Keratinocyte (primary cell): ENCODE results near the gene CILP. TPM values are rescaled to one million over a fixed set of nuclear protein-coding genes. Genes with fewer than 3 reads are reported as not detected.

Experiments
- DNase-seq: peaks from one replicate; pipeline ENCODE4 v3.0.0-alpha.2; 2011; ENCODE audit warnings: low read depth, missing footprints, low spot score
- FAIRE-seq: peaks from 2 replicates; lab custom pipeline; 2011; peaks lifted over from hg19 to GRCh38; lab: Jason Lieb, UNC
- H2AFZ ChIP-seq: 2 replicates; pipeline ENCODE4 v1.6.0; 2012; ENCODE audit warnings: low read length, control low read depth, inconsistent platforms; ENCODE audit not compliant: control insufficient read depth
- H3K27ac ChIP-seq: 2 replicates; pipeline ENCODE4 v1.5.1; 2011; ENCODE audit warnings: low read length; ENCODE audit not compliant: control insufficient read depth, insufficient read depth
- H3K27me3 ChIP-seq: 3 replicates; pipeline ENCODE4 v1.6.0; 2011; ENCODE audit warnings: low read length; ENCODE audit not compliant: control insufficient read depth, insufficient read depth; ENCODE audit errors: extremely low read depth
- H3K36me3 ChIP-seq, 2 experiments: 2 replicates in 1 of 2; 3 replicates in 1 of 2; pipeline ENCODE4 v1.5.1; 2011; ENCODE audit warnings: low read length in 2 of 2, mild to moderate bottlenecking in 1 of 2; ENCODE audit not compliant: control insufficient read depth in 2 of 2, insufficient read depth in 2 of 2; ENCODE audit errors: extremely low read depth in 1 of 2
- H3K4me1 ChIP-seq: 3 replicates; pipeline ENCODE4 v1.5.1; 2011; ENCODE audit warnings: low read length; ENCODE audit not compliant: control insufficient read depth, insufficient read depth; ENCODE audit errors: extremely low read depth
- H3K4me2 ChIP-seq: 3 replicates; pipeline ENCODE4 v1.6.0; 2011; ENCODE audit warnings: low read depth, low read length; ENCODE audit not compliant: control insufficient read depth, insufficient read depth; ENCODE audit errors: extremely low read depth
- H3K4me3 ChIP-seq, 3 experiments: fragments of 200-600 bp in 1 of 3; sonication (generic) in 1 of 3; 2 replicates in 2 of 3; 3 replicates in 1 of 3; pipeline ENCODE4 v1.5.1; 2011 to 2016; ENCODE audit warnings: low read length in 3 of 3, mild to moderate bottlenecking in 3 of 3, control low read depth in 2 of 3, inconsistent platforms in 1 of 3, low read depth in 1 of 3, mixed read lengths in 1 of 3, mixed run types in 1 of 3, moderate library complexity in 1 of 3; ENCODE audit not compliant: control insufficient read depth in 2 of 3, insufficient read depth in 2 of 3; ENCODE audit errors: extremely low read depth in 1 of 3
- H3K79me2 ChIP-seq: 2 replicates; pipeline ENCODE4 v1.6.0; 2012; ENCODE audit warnings: low read length; ENCODE audit not compliant: control insufficient read depth, insufficient read depth
- H3K9ac ChIP-seq: 3 replicates; pipeline ENCODE4 v1.6.0; 2011; ENCODE audit warnings: low read length; ENCODE audit not compliant: control insufficient read depth, insufficient read depth; ENCODE audit errors: extremely low read depth
- H3K9me1 ChIP-seq: 3 replicates; pipeline ENCODE4 v1.6.0; 2011; ENCODE audit warnings: low read length; ENCODE audit not compliant: control insufficient read depth, insufficient read depth; ENCODE audit errors: extremely low read depth
- H3K9me3 ChIP-seq: 2 replicates; pipeline ENCODE4 v1.5.1; 2012; ENCODE audit warnings: low read depth, low read length; ENCODE audit not compliant: control insufficient read depth
- H4K20me1 ChIP-seq: 3 replicates; pipeline ENCODE4 v1.6.0; 2011; ENCODE audit warnings: low read length; ENCODE audit not compliant: control insufficient read depth, insufficient read depth; ENCODE audit errors: extremely low read depth
- EZH2 ChIP-seq: IDR thresholded peaks from one replicate; pipeline ENCODE4 v1.6.1; 2012; ENCODE audit warnings: inconsistent platforms, mild to moderate bottlenecking, low read length, moderate library complexity
- dilution Hi-C: fragments of 300-500 bp; cut with MboI; formaldehyde crosslinking; loops from one replicate; pipeline ENCODE4 v1.7.0; 2020; ENCODE audit warnings: low sequenced_read_pairs; ENCODE audit not compliant: extremely low pct_ligation_motif_present
- polyA minus RNA-seq, 3 experiments: library from RNA; depleted of rRNA, polyadenylated mRNA; stranded (reverse); fragments of >200 nt; gene quantifications; 1 replicate in 1 of 3; 2 replicates in 1 of 3; 3 replicates in 1 of 3; pipeline ENCODE4 v1.2.3, GENCODE V29; 2011
- polyA plus RNA-seq, 5 experiments: library from polyadenylated mRNA; depleted of rRNA in 3 of 5; stranded (reverse) in 3 of 5; stranded (forward) in 1 of 5; unstranded in 1 of 5; fragments of >200 nt; gene quantifications; 1 replicate in 1 of 5; 2 replicates in 3 of 5; 3 replicates in 1 of 5; pipeline versions ENCODE4 v1.2.1 to v1.2.3, GENCODE V29; 2011 to 2012; ENCODE audit warnings: missing spikeins in 2 of 5, low read depth in 1 of 5, low replicate concordance in 1 of 5
- TF ChIP-seq, protein P1 (sequence below), 3 experiments: IDR thresholded peaks in 1 of 3; conservative IDR thresholded peaks in 1 of 3; optimal IDR thresholded peaks in 1 of 3; 2 replicates in 2 of 3; 3 replicates in 1 of 3; pipeline versions ENCODE3 to v1.5.1; 2011; ENCODE audit warnings: low read length in 3 of 3, mild to moderate bottlenecking in 3 of 3, moderate library complexity in 2 of 3, control low read depth in 1 of 3, inconsistent platforms in 1 of 3; ENCODE audit not compliant: insufficient read depth in 2 of 3; ENCODE audit errors: extremely low read depth in 1 of 3

Gene CILP, protein sequence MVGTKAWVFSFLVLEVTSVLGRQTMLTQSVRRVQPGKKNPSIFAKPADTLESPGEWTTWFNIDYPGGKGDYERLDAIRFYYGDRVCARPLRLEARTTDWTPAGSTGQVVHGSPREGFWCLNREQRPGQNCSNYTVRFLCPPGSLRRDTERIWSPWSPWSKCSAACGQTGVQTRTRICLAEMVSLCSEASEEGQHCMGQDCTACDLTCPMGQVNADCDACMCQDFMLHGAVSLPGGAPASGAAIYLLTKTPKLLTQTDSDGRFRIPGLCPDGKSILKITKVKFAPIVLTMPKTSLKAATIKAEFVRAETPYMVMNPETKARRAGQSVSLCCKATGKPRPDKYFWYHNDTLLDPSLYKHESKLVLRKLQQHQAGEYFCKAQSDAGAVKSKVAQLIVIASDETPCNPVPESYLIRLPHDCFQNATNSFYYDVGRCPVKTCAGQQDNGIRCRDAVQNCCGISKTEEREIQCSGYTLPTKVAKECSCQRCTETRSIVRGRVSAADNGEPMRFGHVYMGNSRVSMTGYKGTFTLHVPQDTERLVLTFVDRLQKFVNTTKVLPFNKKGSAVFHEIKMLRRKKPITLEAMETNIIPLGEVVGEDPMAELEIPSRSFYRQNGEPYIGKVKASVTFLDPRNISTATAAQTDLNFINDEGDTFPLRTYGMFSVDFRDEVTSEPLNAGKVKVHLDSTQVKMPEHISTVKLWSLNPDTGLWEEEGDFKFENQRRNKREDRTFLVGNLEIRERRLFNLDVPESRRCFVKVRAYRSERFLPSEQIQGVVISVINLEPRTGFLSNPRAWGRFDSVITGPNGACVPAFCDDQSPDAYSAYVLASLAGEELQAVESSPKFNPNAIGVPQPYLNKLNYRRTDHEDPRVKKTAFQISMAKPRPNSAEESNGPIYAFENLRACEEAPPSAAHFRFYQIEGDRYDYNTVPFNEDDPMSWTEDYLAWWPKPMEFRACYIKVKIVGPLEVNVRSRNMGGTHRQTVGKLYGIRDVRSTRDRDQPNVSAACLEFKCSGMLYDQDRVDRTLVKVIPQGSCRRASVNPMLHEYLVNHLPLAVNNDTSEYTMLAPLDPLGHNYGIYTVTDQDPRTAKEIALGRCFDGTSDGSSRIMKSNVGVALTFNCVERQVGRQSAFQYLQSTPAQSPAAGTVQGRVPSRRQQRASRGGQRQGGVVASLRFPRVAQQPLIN
- polyA plus RNA-seq: 0.03 TPM in 1 of 3 replicates, not detected in the others
- polyA plus RNA-seq (2011; ENCODE audit: low read depth): not detected
- not detected in 2 replicates for polyA plus RNA-seq (2011; cell fraction: cytosol; rRNA removed)
- polyA plus RNA-seq (2011; cell fraction: nucleus; rRNA removed): 0.03 TPM in 1 of 2 replicates, not detected in the other
- polyA plus RNA-seq (2012; ENCODE audit: low replicate concordance): not detected in 2 replicates
- polyA minus RNA-seq: not detected in 3 replicates
- not detected for polyA minus RNA-seq (2011; cell fraction: cytosol; rRNA and poly(A)+ RNA removed)
- polyA minus RNA-seq (2011; cell fraction: nucleus; rRNA and poly(A)+ RNA removed): not detected in 2 replicates

- DNase-seq (no peak), FAIRE-seq (no peak)
- Histone ChIP-seq H3K27me3 (no peaks in the 10 kb centered on the region), H3K27ac (no peak within 1 kb of the TSS), H3K4me2 (no peak within 1 kb of the TSS), H3K4me1 (no peaks in the 10 kb centered on the region), H3K9me3 (no peaks in the 10 kb centered on the region), H3K36me3 (no peaks in the 10 kb centered on the region), H3K9ac (no peak within 1 kb of the TSS), H4K20me1 (no peaks in the 10 kb centered on the region), H2AFZ (no peak within 1 kb of the TSS), H3K4me3 (no peak within 1 kb of the TSS), H3K9me1 (no peaks in the 10 kb centered on the region), H3K79me2 (no peaks in the 10 kb centered on the region)
- no peak for TF ChIP-seq EZH2
- TF ChIP-seq, protein P1, sequence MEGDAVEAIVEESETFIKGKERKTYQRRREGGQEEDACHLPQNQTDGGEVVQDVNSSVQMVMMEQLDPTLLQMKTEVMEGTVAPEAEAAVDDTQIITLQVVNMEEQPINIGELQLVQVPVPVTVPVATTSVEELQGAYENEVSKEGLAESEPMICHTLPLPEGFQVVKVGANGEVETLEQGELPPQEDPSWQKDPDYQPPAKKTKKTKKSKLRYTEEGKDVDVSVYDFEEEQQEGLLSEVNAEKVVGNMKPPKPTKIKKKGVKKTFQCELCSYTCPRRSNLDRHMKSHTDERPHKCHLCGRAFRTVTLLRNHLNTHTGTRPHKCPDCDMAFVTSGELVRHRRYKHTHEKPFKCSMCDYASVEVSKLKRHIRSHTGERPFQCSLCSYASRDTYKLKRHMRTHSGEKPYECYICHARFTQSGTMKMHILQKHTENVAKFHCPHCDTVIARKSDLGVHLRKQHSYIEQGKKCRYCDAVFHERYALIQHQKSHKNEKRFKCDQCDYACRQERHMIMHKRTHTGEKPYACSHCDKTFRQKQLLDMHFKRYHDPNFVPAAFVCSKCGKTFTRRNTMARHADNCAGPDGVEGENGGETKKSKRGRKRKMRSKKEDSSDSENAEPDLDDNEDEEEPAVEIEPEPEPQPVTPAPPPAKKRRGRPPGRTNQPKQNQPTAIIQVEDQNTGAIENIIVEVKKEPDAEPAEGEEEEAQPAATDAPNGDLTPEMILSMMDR (optimal IDR thresholded peaks at IDR 0.05 in 1 of 3, IDR thresholded peaks at IDR 0.05 in 1 of 3, conservative IDR thresholded peaks at IDR 0.05 in 1 of 3; ENCODE audit: extremely low read depth in 1 of 3, insufficient read depth in 2 of 3, low read length in 3 of 3): no peak
- dilution Hi-C loops: no loop called here
Measured at GRCh38 chr15:65210770-65211481, at the start of gene CILP. Gene CILP (minus strand): TSS chr15:65211473. CDS start chr15:65209755, 1,718 bp downstream.

DNA sequence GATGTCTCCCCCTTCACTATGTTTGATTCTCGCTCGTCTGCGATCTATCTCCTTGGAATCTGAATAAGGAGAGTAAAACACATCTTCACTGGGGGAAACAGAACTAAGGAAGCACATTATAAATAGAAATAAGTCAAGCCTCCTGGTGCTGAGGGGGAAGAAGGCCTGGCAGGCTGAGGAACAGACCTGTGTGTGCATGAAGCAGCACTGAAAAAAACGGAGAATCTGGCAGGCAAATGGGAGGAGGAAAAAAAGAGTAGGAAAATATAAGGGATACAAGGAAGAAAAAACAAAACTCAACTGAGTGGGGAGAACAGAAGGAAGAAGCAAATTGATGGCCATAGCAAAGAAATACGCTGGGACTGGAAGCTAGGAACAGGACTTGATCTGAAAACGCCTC lies 49.7 kb upstream of the CILP start:
- Histone ChIP-seq H3K36me3 (peaks cover 0 to 6% of the 10 kb centered on the region in 2 experiments), H4K20me1 (no peaks in the 10 kb centered on the region), H3K9me1 (no peaks in the 10 kb centered on the region), H3K9ac (no peak overlapping the region), H3K27me3 (no peaks in the 10 kb centered on the region), H3K9me3 (no peaks in the 10 kb centered on the region), H3K4me2 (no peak overlapping the region), H3K4me1 (no peaks in the 10 kb centered on the region), H3K4me3 (no peak overlapping the region), H3K27ac (no peak overlapping the region), H3K79me2 (no peaks in the 10 kb centered on the region), H2AFZ (no peak overlapping the region)
- dilution Hi-C loops: no loop called here
- DNase-seq (no peak), FAIRE-seq (no peak)
- TF ChIP-seq EZH2: no peak
- TF ChIP-seq, protein P1 (optimal IDR thresholded peaks at IDR 0.05 in 1 of 3, IDR thresholded peaks at IDR 0.05 in 1 of 3, conservative IDR thresholded peaks at IDR 0.05 in 1 of 3; ENCODE audit: extremely low read depth in 1 of 3, insufficient read depth in 2 of 3, low read length in 3 of 3): no peak
